Keratinocyte (primary cell): Measurements from ENCODE around the gene FANCC. TPM values are rescaled to one million over a fixed set of nuclear protein-coding genes. Genes with fewer than 3 reads are reported as not detected.
A peak's percentile ranks its signal among the peaks of the same experiment; 100 is the strongest.

Experiments used
- DNase-seq: peaks from one replicate; pipeline ENCODE4 v3.0.0-alpha.2; 2011; ENCODE audit warnings: low read depth, missing footprints, low spot score
- FAIRE-seq: peaks from 2 replicates; lab custom pipeline; 2011; peaks lifted over from hg19 to GRCh38; lab: Jason Lieb, UNC
- H2AFZ ChIP-seq: 2 replicates; pipeline ENCODE4 v1.6.0; 2012; ENCODE audit warnings: low read length, control low read depth, inconsistent platforms; ENCODE audit not compliant: control insufficient read depth
- H3K27ac ChIP-seq: 2 replicates; pipeline ENCODE4 v1.5.1; 2011; ENCODE audit warnings: low read length; ENCODE audit not compliant: control insufficient read depth, insufficient read depth
- H3K27me3 ChIP-seq: 3 replicates; pipeline ENCODE4 v1.6.0; 2011; ENCODE audit warnings: low read length; ENCODE audit not compliant: control insufficient read depth, insufficient read depth; ENCODE audit errors: extremely low read depth
- H3K36me3 ChIP-seq, 2 experiments: 2 replicates in 1 of 2; 3 replicates in 1 of 2; pipeline ENCODE4 v1.5.1; 2011; ENCODE audit warnings: low read length in 2 of 2, mild to moderate bottlenecking in 1 of 2; ENCODE audit not compliant: control insufficient read depth in 2 of 2, insufficient read depth in 2 of 2; ENCODE audit errors: extremely low read depth in 1 of 2
- H3K4me1 ChIP-seq: 3 replicates; pipeline ENCODE4 v1.5.1; 2011; ENCODE audit warnings: low read length; ENCODE audit not compliant: control insufficient read depth, insufficient read depth; ENCODE audit errors: extremely low read depth
- H3K4me2 ChIP-seq: 3 replicates; pipeline ENCODE4 v1.6.0; 2011; ENCODE audit warnings: low read depth, low read length; ENCODE audit not compliant: control insufficient read depth, insufficient read depth; ENCODE audit errors: extremely low read depth
- H3K4me3 ChIP-seq, 3 experiments: fragments of 200-600 bp in 1 of 3; sonication (generic) in 1 of 3; 2 replicates in 2 of 3; 3 replicates in 1 of 3; pipeline ENCODE4 v1.5.1; 2011 to 2016; ENCODE audit warnings: low read length in 3 of 3, mild to moderate bottlenecking in 3 of 3, control low read depth in 2 of 3, inconsistent platforms in 1 of 3, low read depth in 1 of 3, mixed read lengths in 1 of 3, mixed run types in 1 of 3, moderate library complexity in 1 of 3; ENCODE audit not compliant: control insufficient read depth in 2 of 3, insufficient read depth in 2 of 3; ENCODE audit errors: extremely low read depth in 1 of 3
- H3K79me2 ChIP-seq: 2 replicates; pipeline ENCODE4 v1.6.0; 2012; ENCODE audit warnings: low read length; ENCODE audit not compliant: control insufficient read depth, insufficient read depth
- H3K9ac ChIP-seq: 3 replicates; pipeline ENCODE4 v1.6.0; 2011; ENCODE audit warnings: low read length; ENCODE audit not compliant: control insufficient read depth, insufficient read depth; ENCODE audit errors: extremely low read depth
- H3K9me1 ChIP-seq: 3 replicates; pipeline ENCODE4 v1.6.0; 2011; ENCODE audit warnings: low read length; ENCODE audit not compliant: control insufficient read depth, insufficient read depth; ENCODE audit errors: extremely low read depth
- H3K9me3 ChIP-seq: 2 replicates; pipeline ENCODE4 v1.5.1; 2012; ENCODE audit warnings: low read depth, low read length; ENCODE audit not compliant: control insufficient read depth
- H4K20me1 ChIP-seq: 3 replicates; pipeline ENCODE4 v1.6.0; 2011; ENCODE audit warnings: low read length; ENCODE audit not compliant: control insufficient read depth, insufficient read depth; ENCODE audit errors: extremely low read depth
- CTCF ChIP-seq, 3 experiments: IDR thresholded peaks in 1 of 3; conservative IDR thresholded peaks in 1 of 3; optimal IDR thresholded peaks in 1 of 3; 2 replicates in 2 of 3; 3 replicates in 1 of 3; pipeline versions ENCODE3 to v1.5.1; 2011; ENCODE audit warnings: low read length in 3 of 3, mild to moderate bottlenecking in 3 of 3, moderate library complexity in 2 of 3, control low read depth in 1 of 3, inconsistent platforms in 1 of 3; ENCODE audit not compliant: insufficient read depth in 2 of 3; ENCODE audit errors: extremely low read depth in 1 of 3
- EZH2 ChIP-seq: IDR thresholded peaks from one replicate; pipeline ENCODE4 v1.6.1; 2012; ENCODE audit warnings: inconsistent platforms, mild to moderate bottlenecking, low read length, moderate library complexity
- dilution Hi-C: fragments of 300-500 bp; cut with MboI; formaldehyde crosslinking; loops from one replicate; pipeline ENCODE4 v1.7.0; 2020; ENCODE audit warnings: low sequenced_read_pairs; ENCODE audit not compliant: extremely low pct_ligation_motif_present
- polyA plus RNA-seq, 5 experiments: library from polyadenylated mRNA; depleted of rRNA in 3 of 5; stranded (reverse) in 3 of 5; stranded (forward) in 1 of 5; unstranded in 1 of 5; fragments of >200 nt; gene quantifications; 1 replicate in 1 of 5; 2 replicates in 3 of 5; 3 replicates in 1 of 5; pipeline versions ENCODE4 v1.2.1 to v1.2.3, GENCODE V29; 2011 to 2012; ENCODE audit warnings: missing spikeins in 2 of 5, low read depth in 1 of 5, low replicate concordance in 1 of 5

The FANCC gene
- polyA plus RNA-seq, 1 donor (not counting 4 experiments of a cell fraction or from before 2014, with no cell fraction given), result 8.3 TPM

GRCh38 chr9:95201206-95201605 lies 116.3 kb downstream of the FANCC start:
- Histone ChIP-seq H4K20me1 (no peaks in the 10 kb centered on the region), H2AFZ (no peak overlapping the region), H3K4me1 (peaks cover 17% of the 10 kb centered on the region), H3K27ac (no peak overlapping the region), H3K27me3 (no peaks in the 10 kb centered on the region), H3K9ac (no peak overlapping the region), H3K36me3 (no peaks in the 10 kb centered on the region), H3K4me2 (no peak overlapping the region), H3K9me1 (no peaks in the 10 kb centered on the region), H3K9me3 (no peaks in the 10 kb centered on the region), H3K4me3 (no peak overlapping the region), H3K79me2 (no peaks in the 10 kb centered on the region)
- dilution Hi-C loops, result no loop called here
- TF ChIP-seq EZH2 (no peak), CTCF (optimal IDR thresholded peaks at IDR 0.05 in 1 of 3, IDR thresholded peaks at IDR 0.05 in 1 of 3, conservative IDR thresholded peaks at IDR 0.05 in 1 of 3; ENCODE audit: extremely low read depth in 1 of 3, insufficient read depth in 2 of 3, low read length in 3 of 3) (no peak)
- DNase-seq (no peak), FAIRE-seq (no peak)

GRCh38 chr9:95197692-95198271 lies 119.7 kb downstream of the FANCC start:
- Histone ChIP-seq H3K27ac (no peak overlapping the region), H3K79me2 (no peaks in the 10 kb centered on the region), H2AFZ (no peak overlapping the region), H3K4me2 (peak overlapping the region; percentile 35), H3K9ac (no peak overlapping the region), H3K4me3 (no peak overlapping the region), H3K9me3 (no peaks in the 10 kb centered on the region), H3K27me3 (no peaks in the 10 kb centered on the region), H3K36me3 (no peaks in the 10 kb centered on the region), H4K20me1 (no peaks in the 10 kb centered on the region), H3K9me1 (no peaks in the 10 kb centered on the region), H3K4me1 (peaks cover 17% of the 10 kb centered on the region)
- TF ChIP-seq EZH2, result no peak
- no peak for TF ChIP-seq CTCF (optimal IDR thresholded peaks at IDR 0.05 in 1 of 3, IDR thresholded peaks at IDR 0.05 in 1 of 3, conservative IDR thresholded peaks at IDR 0.05 in 1 of 3; ENCODE audit: extremely low read depth in 1 of 3, insufficient read depth in 2 of 3, low read length in 3 of 3)
- DNase-seq (peak; percentile 17), FAIRE-seq (peak; percentile 83)
- dilution Hi-C loops, result no loop called here
